WTC11 (cell line): Measurements from ENCODE around the gene ITGA2B. TPM values are rescaled to one million over a fixed set of nuclear protein-coding genes. Genes with fewer than 3 reads are reported as not detected.
"Not testable (repeated sequence)": the region's sequence is repeated elsewhere in the genome, so short reads cannot be mapped to it uniquely, and the experiment has no call there.

Source experiments
- ATAC-seq: fragments of 200-7000 bp; cut with Tn5 transposase; 2 replicates; pipeline ENCODE4 v1.10.0; 2021; ENCODE audit warnings: mild to moderate bottlenecking, moderate library complexity
- CTCF ChIA-PET: fragments of 300-600 bp; sonication (Branson Sonifier 250); formaldehyde crosslinking; loops from one replicate; lab custom pipeline; 2021; ENCODE audit warnings: antibody characterized with exemption; lab: Charles Lee
- POLR2A ChIA-PET: fragments of 350-600 bp; sonication (Branson Sonifier 250); formaldehyde crosslinking; loops from one replicate; lab custom pipeline; 2021; ENCODE audit warnings: antibody characterized with exemption; lab: Charles Lee
- DNase-seq: peaks from one replicate; pipeline ENCODE4 v3.0.0; 2021; ENCODE audit warnings: low spot score
- H3K27ac Mint-ChIP-seq: 2 replicates; pipeline ENCODE4 v1.8.0; 2021; ENCODE audit warnings: mixed read lengths
- H3K27me3 Mint-ChIP-seq: 2 replicates; pipeline ENCODE4 v1.8.0; 2021; ENCODE audit warnings: low read depth, mild to moderate bottlenecking, moderate library complexity, mixed read lengths
- H3K36me3 Mint-ChIP-seq: 2 replicates; pipeline ENCODE4 v1.8.0; 2021; ENCODE audit warnings: mixed read lengths
- H3K4me1 Mint-ChIP-seq: 2 replicates; pipeline ENCODE4 v1.8.0; 2022; ENCODE audit warnings: mixed read lengths
- H3K4me3 Mint-ChIP-seq: 2 replicates; pipeline ENCODE4 v1.8.0; 2021; ENCODE audit warnings: mild to moderate bottlenecking, moderate library complexity, mixed read lengths
- H3K9me3 Mint-ChIP-seq: 2 replicates; pipeline ENCODE4 v1.8.0; 2021; ENCODE audit warnings: mixed read lengths
- CREM ChIP-seq: sonication (generic); formaldehyde crosslinking; IDR thresholded peaks from 2 replicates; pipeline ENCODE4 v1.8.1; 2022; ENCODE audit warnings: mild to moderate bottlenecking, missing genetic modification reagents, moderate library complexity
- EMX1 ChIP-seq: fragments of 250-450 bp; sonication (Bioruptor Pico); IDR thresholded peaks from 2 replicates; pipeline ENCODE4 v1.8.0; 2021; ENCODE audit warnings: mild to moderate bottlenecking
- ERG ChIP-seq: fragments of 250-450 bp; sonication (Bioruptor Pico); IDR thresholded peaks from 2 replicates; pipeline ENCODE4 v1.8.0; 2021; ENCODE audit warnings: mild to moderate bottlenecking
- HMGA2 ChIP-seq: fragments of 250-450 bp; sonication (Bioruptor Pico); IDR thresholded peaks from 2 replicates; pipeline ENCODE4 v1.4.0; 2021; ENCODE audit warnings: mild to moderate bottlenecking, moderate library complexity
- NFYB ChIP-seq: sonication (generic); formaldehyde crosslinking; conservative IDR thresholded peaks from 2 replicates; pipeline ENCODE4 v1.8.0; 2022; ENCODE audit warnings: low read depth, missing genetic modification reagents
- PRDM15 ChIP-seq: sonication (generic); formaldehyde crosslinking; IDR thresholded peaks from 2 replicates; pipeline ENCODE4 v1.8.0; 2022; ENCODE audit warnings: missing genetic modification reagents
- RORB ChIP-seq: fragments of 250-450 bp; sonication (Bioruptor Pico); IDR thresholded peaks from 2 replicates; pipeline ENCODE4 v1.9.0; 2021; ENCODE audit warnings: mild to moderate bottlenecking
- SMAD3 ChIP-seq: sonication (generic); formaldehyde crosslinking; IDR thresholded peaks from 2 replicates; pipeline ENCODE4 v1.8.0; 2022; ENCODE audit warnings: missing genetic modification reagents, mild to moderate bottlenecking, borderline replicate concordance
- SMAD4 ChIP-seq: sonication (generic); formaldehyde crosslinking; IDR thresholded peaks from 2 replicates; pipeline ENCODE4 v1.8.0; 2022; ENCODE audit warnings: mild to moderate bottlenecking, missing genetic modification reagents
- TEAD1 ChIP-seq: sonication (generic); formaldehyde crosslinking; IDR thresholded peaks from 2 replicates; pipeline ENCODE4 v1.8.0; 2022; ENCODE audit warnings: mild to moderate bottlenecking, missing genetic modification reagents
- USF2 ChIP-seq: sonication (generic); formaldehyde crosslinking; IDR thresholded peaks from 2 replicates; pipeline ENCODE4 v1.8.1; 2023; ENCODE audit warnings: mild to moderate bottlenecking, missing genetic modification reagents, moderate library complexity
- ZNF219 ChIP-seq: sonication (generic); formaldehyde crosslinking; IDR thresholded peaks from 2 replicates; pipeline ENCODE4 v1.8.0; 2023; ENCODE audit warnings: missing genetic modification reagents, mild to moderate bottlenecking, borderline replicate concordance
- ZNF232 ChIP-seq: sonication (generic); formaldehyde crosslinking; IDR thresholded peaks from 2 replicates; pipeline ENCODE4 v1.8.0; 2022; ENCODE audit warnings: mild to moderate bottlenecking, missing genetic modification reagents
- ZNF396 ChIP-seq: fragments of 250-450 bp; sonication (Bioruptor Pico); IDR thresholded peaks from 2 replicates; pipeline ENCODE4 v1.8.0; 2021; ENCODE audit warnings: mild to moderate bottlenecking, moderate library complexity, borderline replicate concordance
- total RNA-seq: library from RNA; stranded (reverse); gene quantifications from 3 replicates; pipeline ENCODE4 v1.2.3, GENCODE V29; 2021
- TF ChIP-seq, protein P1 (sequence below): sonication (generic); formaldehyde crosslinking; IDR thresholded peaks from 2 replicates; pipeline ENCODE4 v1.8.0; 2022; ENCODE audit warnings: mild to moderate bottlenecking, missing genetic modification reagents
- TF ChIP-seq, protein P2 (sequence below): sonication (generic); formaldehyde crosslinking; IDR thresholded peaks from 2 replicates; pipeline ENCODE4 v1.8.0; 2022; ENCODE audit warnings: mild to moderate bottlenecking, missing genetic modification reagents

ITGA2B gene
- total RNA-seq, 1 experiment from 2014 or later: 21.5 TPM

DNA sequence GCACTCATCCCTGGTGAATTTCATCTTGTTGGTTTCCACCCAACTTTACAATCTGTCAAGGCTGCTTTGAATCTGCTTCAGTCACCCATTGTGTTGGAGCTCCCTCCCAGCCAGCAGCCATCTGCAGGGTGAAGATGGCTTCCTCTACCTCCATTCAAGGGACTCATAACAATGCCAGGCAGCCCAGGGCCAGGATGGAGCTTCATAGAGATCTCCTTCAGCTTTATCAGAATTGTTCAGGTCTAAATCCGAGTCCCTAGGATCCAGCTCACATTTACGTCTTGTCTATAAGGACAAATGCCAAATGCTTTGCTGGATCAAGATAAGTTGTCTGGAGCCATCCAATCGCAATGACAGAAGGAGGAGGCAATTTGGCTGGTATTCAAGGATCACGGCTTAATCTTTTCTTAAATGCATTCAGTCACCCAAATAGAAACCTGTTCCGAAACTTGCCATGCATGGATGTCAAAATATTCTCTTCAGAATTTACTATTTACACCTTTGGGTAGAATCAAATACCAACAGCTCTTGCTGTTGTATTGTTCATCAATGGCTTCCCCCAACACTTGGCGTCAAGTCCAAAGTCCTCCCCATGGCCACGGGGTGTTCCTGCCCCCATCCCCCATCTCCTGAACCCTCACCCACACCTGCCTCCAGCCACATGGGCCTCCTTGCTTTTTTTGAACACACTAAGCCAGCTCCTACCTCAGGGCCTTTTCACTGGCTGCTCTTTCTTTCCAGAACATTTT, 22.0 kb downstream of the ITGA2B start:
- CTCF ChIA-PET: interaction anchor here (0.5 to 2.5 kb wide), 7 partner anchors 8 to 198 kb away, joined by 3 to 9 read pairs (median 4); partner anchors contain the start of gene GRN
- POLR2A ChIA-PET: no interaction called here
- H3K36me3 Mint-ChIP-seq: no peaks in the 10 kb centered on the region

DNA sequence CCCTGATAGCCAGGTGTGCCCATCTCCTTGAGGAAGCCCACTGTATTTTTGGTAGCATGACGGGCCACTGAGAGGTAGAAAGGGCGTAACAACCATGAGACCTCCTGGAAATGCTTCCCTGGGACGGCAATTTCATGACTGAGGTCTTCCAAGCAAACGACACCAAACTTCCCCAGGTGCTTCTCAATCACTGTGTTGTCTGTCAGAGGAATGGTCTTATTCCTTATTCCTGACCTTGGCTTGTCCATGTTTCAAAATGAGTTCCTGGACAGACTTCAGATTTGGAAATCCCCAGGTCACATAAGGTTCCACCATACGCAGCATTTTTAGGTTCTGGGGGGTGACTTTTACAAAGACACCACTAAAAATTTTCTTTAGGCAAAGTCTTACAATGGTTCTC, 24.4 kb downstream of the ITGA2B start:
- H3K27me3 Mint-ChIP-seq: peaks cover 42% of the 10 kb centered on the region
- peaks cover 29% of the 10 kb centered on the region for H3K4me1 Mint-ChIP-seq
- POLR2A ChIA-PET: interaction anchor here (1.0 kb wide), 1 partner anchor 11 kb away, joined by 3 read pairs; no protein-coding TSS in a partner anchor
- H3K36me3 Mint-ChIP-seq, ATAC-seq, DNase-seq, H3K9me3 Mint-ChIP-seq, H3K27ac Mint-ChIP-seq: not testable (repeated sequence)
- CTCF ChIA-PET: interaction anchor here (0.7 to 9.4 kb wide), 3 partner anchors 10 to 168 kb away, joined by 4 to 128 read pairs (median 102); no protein-coding TSS in a partner anchor
- peak overlapping the region; percentile 74 for H3K4me3 Mint-ChIP-seq

More for the DNA sequence above, 22.0 kb downstream of the ITGA2B start:
- H3K4me3 Mint-ChIP-seq: no peak overlapping the region
- peaks cover 13% of the 10 kb centered on the region for H3K4me1 Mint-ChIP-seq
- H3K9me3 Mint-ChIP-seq: no peaks in the 10 kb centered on the region
- DNase-seq (no peak), ATAC-seq (no peak)
- H3K27ac Mint-ChIP-seq: no peak overlapping the region
- peaks cover 47% of the 10 kb centered on the region for H3K27me3 Mint-ChIP-seq
- no peak for TF ChIP-seq TEAD1 (CRISPR knock-in tag)
- no peak for TF ChIP-seq SMAD3 (CRISPR knock-in tag)
- TF ChIP-seq ZNF396 (CRISPR knock-in tag): no peak
- TF ChIP-seq SMAD4 (CRISPR knock-in tag): no peak
- no peak for TF ChIP-seq ERG (CRISPR knock-in tag)
- no peak for TF ChIP-seq ZNF219 (CRISPR knock-in tag)
- no peak for TF ChIP-seq EMX1 (CRISPR knock-in tag)
- TF ChIP-seq, protein P1, sequence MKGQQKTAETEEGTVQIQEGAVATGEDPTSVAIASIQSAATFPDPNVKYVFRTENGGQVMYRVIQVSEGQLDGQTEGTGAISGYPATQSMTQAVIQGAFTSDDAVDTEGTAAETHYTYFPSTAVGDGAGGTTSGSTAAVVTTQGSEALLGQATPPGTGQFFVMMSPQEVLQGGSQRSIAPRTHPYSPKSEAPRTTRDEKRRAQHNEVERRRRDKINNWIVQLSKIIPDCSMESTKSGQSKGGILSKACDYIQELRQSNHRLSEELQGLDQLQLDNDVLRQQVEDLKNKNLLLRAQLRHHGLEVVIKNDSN (CRISPR knock-in tag): no peak
- TF ChIP-seq USF2 (CRISPR knock-in tag): no peak
- TF ChIP-seq, protein P2, sequence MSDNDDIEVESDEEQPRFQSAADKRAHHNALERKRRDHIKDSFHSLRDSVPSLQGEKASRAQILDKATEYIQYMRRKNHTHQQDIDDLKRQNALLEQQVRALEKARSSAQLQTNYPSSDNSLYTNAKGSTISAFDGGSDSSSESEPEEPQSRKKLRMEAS (CRISPR knock-in tag): no peak
- TF ChIP-seq NFYB (CRISPR knock-in tag): no peak
- no peak for TF ChIP-seq CREM (CRISPR knock-in tag)
- no peak for TF ChIP-seq HMGA2 (CRISPR knock-in tag)
- no peak for TF ChIP-seq RORB (CRISPR knock-in tag)
- no peak for TF ChIP-seq ZNF232 (CRISPR knock-in tag)
- TF ChIP-seq PRDM15 (CRISPR knock-in tag): no peak
